ENCODE measurements around the gene CALM1. TPM values are rescaled to one million over a fixed set of nuclear protein-coding genes. Genes with fewer than 3 reads are reported as not detected.

Gene CALM1
- total and polyA plus RNA-seq, 10 of the 15 experiments (the other 5 are each of a cell fraction or from before 2014, with no cell fraction given), result 110 to 729 (median 261) TPM

DNA sequence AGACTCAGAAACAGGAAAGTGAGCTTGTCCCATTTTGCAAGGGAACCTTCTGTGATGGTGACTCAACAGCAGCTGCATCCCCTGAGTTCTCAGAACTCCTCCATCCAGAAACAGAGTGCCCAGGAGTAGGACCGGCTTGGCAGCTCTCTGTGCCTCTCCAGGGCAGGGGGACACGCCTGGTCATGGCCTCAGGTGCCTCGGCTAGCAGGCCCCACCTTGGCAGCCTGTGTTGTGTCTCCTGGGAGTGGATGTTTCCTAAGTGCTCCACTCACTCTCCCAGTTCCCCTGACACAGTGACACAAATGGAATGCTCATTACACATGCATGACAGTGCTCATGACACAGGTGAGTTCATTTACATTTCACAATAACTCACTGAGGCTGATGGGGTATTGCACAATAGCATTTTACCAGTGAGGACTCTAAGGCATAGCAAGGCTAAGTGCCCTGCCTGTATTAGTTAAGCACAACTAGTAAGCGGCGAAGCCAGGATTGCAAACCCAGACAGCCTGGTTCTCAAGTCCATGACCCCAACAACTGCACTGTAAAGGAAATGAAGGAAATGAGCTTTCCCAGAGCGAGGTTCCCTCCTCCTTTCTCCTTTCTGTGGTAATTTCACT lies 47.4 kb downstream of the CALM1 start:
- no peak for FAIRE-seq
- H3K9ac ChIP-seq (ENCODE audit: control insufficient read depth, insufficient read depth, low read length), result no peak overlapping the region
- H3K4me2 ChIP-seq (ENCODE audit: control insufficient read depth, insufficient read depth), result no peak overlapping the region
- no TSS peak for BruUV-seq (replicated peaks)
- no peak for ATAC-seq
- H3K4me3 ChIP-seq, result no peak overlapping the region
- TF ChIP-seq EP300 (IDR thresholded peaks at IDR 0.05; ENCODE audit: borderline replicate concordance in 1 of 2, control insufficient read depth in 1 of 2, low read depth in 2 of 2, low read length in 2 of 2) (no peak), IRF4 (IDR thresholded peaks at IDR 0.05; ENCODE audit: low read depth, low read length) (no peak), YY1 (IDR thresholded peaks at IDR 0.05; ENCODE audit: low read depth, low read length) (no peak), NFXL1 (IDR thresholded peaks at IDR 0.05; ENCODE audit: borderline replicate concordance) (no peak)
- TF ChIP-seq, protein P1, sequence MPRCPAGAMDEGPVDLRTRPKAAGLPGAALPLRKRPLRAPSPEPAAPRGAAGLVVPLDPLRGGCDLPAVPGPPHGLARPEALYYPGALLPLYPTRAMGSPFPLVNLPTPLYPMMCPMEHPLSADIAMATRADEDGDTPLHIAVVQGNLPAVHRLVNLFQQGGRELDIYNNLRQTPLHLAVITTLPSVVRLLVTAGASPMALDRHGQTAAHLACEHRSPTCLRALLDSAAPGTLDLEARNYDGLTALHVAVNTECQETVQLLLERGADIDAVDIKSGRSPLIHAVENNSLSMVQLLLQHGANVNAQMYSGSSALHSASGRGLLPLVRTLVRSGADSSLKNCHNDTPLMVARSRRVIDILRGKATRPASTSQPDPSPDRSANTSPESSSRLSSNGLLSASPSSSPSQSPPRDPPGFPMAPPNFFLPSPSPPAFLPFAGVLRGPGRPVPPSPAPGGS (IDR thresholded peaks at IDR 0.05; ENCODE audit: borderline replicate concordance, insufficient read depth, low read depth, low read length, poor library complexity, severe bottlenecking), result peak; percentile 57
- WGBS (ENCODE audit: insufficient coverage, insufficient replicate concordance, low lambda C conversion rate, missing lambda C conversion rate), result 32% methylated on average over 6 of the region's 6 CpGs
- ChIA-PET SMC1A (ENCODE audit: uncharacterized antibody, unreplicated experiment) (no interaction called here), CTCF (no interaction called here), RAD21 (ENCODE audit: unreplicated experiment) (no interaction called here), POLR2A (no interaction called here)
- intact Hi-C loops (cut with micrococcal nuclease; ENCODE audit: unreplicated experiment), result no loop called here
- no peaks in the 10 kb centered on the region for H3K27me3 ChIP-seq (replicated peaks in 1 of 2; ENCODE audit: control insufficient read depth in 2 of 2, insufficient read depth in 2 of 2, low read length in 1 of 2)
- no peaks in the 10 kb centered on the region for H3K9me3 ChIP-seq (replicated peaks; ENCODE audit: control insufficient read depth, insufficient read depth, low read length)
- H3K36me3 ChIP-seq (ENCODE audit: control insufficient read depth in 2 of 2, insufficient read depth in 2 of 2, low read length in 1 of 2), result no peaks in the 10 kb centered on the region; a peak in 1 of 4 replicates
- no peaks in the 10 kb centered on the region for H3K4me1 ChIP-seq (ENCODE audit: control insufficient read depth, insufficient read depth, low read length)
- no peak overlapping the region for H3K27ac ChIP-seq (ENCODE audit: control insufficient read depth, insufficient read depth)
- in situ Hi-C loops (cut with MboI), result no loop called here
- no peak overlapping the region for H2AFZ ChIP-seq (ENCODE audit: control insufficient read depth, low read depth, low read length)
- H4K20me1 ChIP-seq (ENCODE audit: control insufficient read depth, insufficient read depth), result no peaks in the 10 kb centered on the region
- H3K79me2 ChIP-seq (ENCODE audit: control insufficient read depth, insufficient read depth, low read length), result no peaks in the 10 kb centered on the region
- no peak for DNase-seq (ENCODE audit: low read depth, low spot score)

DNA sequence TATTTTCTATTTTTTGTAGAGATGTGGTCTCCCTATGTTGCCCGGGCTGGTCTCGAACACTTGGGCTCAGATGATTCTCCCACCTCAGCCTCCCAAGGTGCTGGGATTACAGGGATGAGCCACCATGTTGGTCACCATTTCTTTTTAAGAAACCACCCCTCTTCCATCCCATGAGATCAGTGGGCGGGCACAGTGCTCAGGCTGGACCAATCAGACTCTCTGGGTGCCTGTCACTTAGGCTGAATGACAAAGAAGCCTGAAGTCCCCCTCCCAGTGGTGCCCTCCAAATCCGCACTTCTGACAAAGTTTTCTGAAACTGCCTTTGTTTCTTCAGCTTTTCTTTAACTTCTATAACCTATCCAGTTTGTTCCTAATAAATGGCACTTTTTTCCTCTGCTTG lies 48.2 kb downstream of the CALM1 start:
- POLR2A ChIA-PET, result no interaction called here
- H3K36me3 ChIP-seq (ENCODE audit: control insufficient read depth in 2 of 2, insufficient read depth in 2 of 2, low read length in 1 of 2), result no peaks in the 10 kb centered on the region; a peak in 1 of 4 replicates
- in situ Hi-C loops (cut with MboI) (no loop called here), intact Hi-C loops (cut with micrococcal nuclease; ENCODE audit: unreplicated experiment) (no loop called here)
- FAIRE-seq (no peak), DNase-seq (ENCODE audit: low read depth, low spot score) (no peak), ATAC-seq (no peak)
- BruUV-seq (replicated peaks), result no TSS peak
- SMC1A ChIA-PET (ENCODE audit: uncharacterized antibody, unreplicated experiment), result no interaction called here
- CTCF ChIA-PET, result no interaction called here
- H3K9ac ChIP-seq (ENCODE audit: control insufficient read depth, insufficient read depth, low read length), result no peak overlapping the region
- no peaks in the 10 kb centered on the region for H3K27me3 ChIP-seq (replicated peaks in 1 of 2; ENCODE audit: control insufficient read depth in 2 of 2, insufficient read depth in 2 of 2, low read length in 1 of 2)
- no peaks in the 10 kb centered on the region for H4K20me1 ChIP-seq (ENCODE audit: control insufficient read depth, insufficient read depth)
- no peak for TF ChIP-seq IRF4 (IDR thresholded peaks at IDR 0.05; ENCODE audit: low read depth, low read length)
- TF ChIP-seq, protein P2, sequence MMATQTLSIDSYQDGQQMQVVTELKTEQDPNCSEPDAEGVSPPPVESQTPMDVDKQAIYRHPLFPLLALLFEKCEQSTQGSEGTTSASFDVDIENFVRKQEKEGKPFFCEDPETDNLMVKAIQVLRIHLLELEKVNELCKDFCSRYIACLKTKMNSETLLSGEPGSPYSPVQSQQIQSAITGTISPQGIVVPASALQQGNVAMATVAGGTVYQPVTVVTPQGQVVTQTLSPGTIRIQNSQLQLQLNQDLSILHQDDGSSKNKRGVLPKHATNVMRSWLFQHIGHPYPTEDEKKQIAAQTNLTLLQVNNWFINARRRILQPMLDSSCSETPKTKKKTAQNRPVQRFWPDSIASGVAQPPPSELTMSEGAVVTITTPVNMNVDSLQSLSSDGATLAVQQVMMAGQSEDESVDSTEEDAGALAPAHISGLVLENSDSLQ (IDR thresholded peaks at IDR 0.05), result peak; percentile 61
- no peak for TF ChIP-seq RBBP5 (conservative IDR thresholded peaks at IDR 0.05)
- TF ChIP-seq ZNF274 (IDR thresholded peaks at IDR 0.05; ENCODE audit: insufficient read depth, insufficient read length), result no peak
- no peak for TF ChIP-seq NBN (IDR thresholded peaks at IDR 0.05)
- TF ChIP-seq, protein P3, sequence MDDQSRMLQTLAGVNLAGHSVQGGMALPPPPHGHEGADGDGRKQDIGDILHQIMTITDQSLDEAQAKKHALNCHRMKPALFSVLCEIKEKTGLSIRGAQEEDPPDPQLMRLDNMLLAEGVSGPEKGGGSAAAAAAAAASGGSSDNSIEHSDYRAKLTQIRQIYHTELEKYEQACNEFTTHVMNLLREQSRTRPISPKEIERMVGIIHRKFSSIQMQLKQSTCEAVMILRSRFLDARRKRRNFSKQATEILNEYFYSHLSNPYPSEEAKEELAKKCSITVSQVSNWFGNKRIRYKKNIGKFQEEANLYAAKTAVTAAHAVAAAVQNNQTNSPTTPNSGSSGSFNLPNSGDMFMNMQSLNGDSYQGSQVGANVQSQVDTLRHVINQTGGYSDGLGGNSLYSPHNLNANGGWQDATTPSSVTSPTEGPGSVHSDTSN (IDR thresholded peaks at IDR 0.05; ENCODE audit: insufficient replicate concordance, low read depth, low read length), result peak; percentile 66
- no peak for TF ChIP-seq CHD1 (IDR thresholded peaks at IDR 0.05; ENCODE audit: low read depth, low read length)
- no peaks in the 10 kb centered on the region for H3K79me2 ChIP-seq (ENCODE audit: control insufficient read depth, insufficient read depth, low read length)
- no peak overlapping the region for H3K27ac ChIP-seq (ENCODE audit: control insufficient read depth, insufficient read depth)
- WGBS (ENCODE audit: insufficient coverage, insufficient replicate concordance, low lambda C conversion rate, missing lambda C conversion rate), result 50% methylated on average over 4 of the region's 4 CpGs
- RAD21 ChIA-PET (ENCODE audit: unreplicated experiment), result no interaction called here
- no peaks in the 10 kb centered on the region for H3K9me3 ChIP-seq (replicated peaks; ENCODE audit: control insufficient read depth, insufficient read depth, low read length)
- H3K4me1 ChIP-seq (ENCODE audit: control insufficient read depth, insufficient read depth, low read length), result no peaks in the 10 kb centered on the region
- no peak overlapping the region for H2AFZ ChIP-seq (ENCODE audit: control insufficient read depth, low read depth, low read length)
- no peak overlapping the region for H3K4me2 ChIP-seq (ENCODE audit: control insufficient read depth, insufficient read depth)
- no peak overlapping the region for H3K4me3 ChIP-seq

Data from GM12878 (cell line).